ENCODE measurements around the gene RBKS.
"Not testable (repeated sequence)": the region's sequence is repeated elsewhere in the genome, so short reads cannot be mapped to it uniquely, and the experiment has no call there.

The RBKS gene

GRCh38 chr2:27906074-27906473 is 15.9 kb upstream of the RBKS start:
- DNase-seq (ENCODE audit: low read depth in 1 of 2, low spot score in 1 of 2) = no peak

DNA sequence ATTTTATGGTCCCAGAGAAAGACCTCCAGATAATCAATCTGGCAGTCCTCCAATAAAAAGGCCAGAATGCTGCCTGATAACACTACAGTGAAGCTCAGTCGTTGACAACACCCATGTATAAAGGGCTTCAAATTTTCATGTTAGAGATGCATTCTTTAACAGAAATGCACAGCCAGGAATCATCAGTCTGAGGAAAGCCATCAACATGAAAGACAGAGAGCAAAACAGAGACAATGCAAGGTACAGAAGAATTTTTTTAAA is 14.1 kb upstream of the RBKS start:
- no peak for DNase-seq (ENCODE audit: low read depth in 1 of 2, low spot score in 1 of 2)

- DNase-seq (ENCODE audit: low read depth in 1 of 2, low spot score in 1 of 2) = no peak
Measured at GRCh38 chr2:27903649-27904404, 13.6 kb upstream of the RBKS start.

DNA sequence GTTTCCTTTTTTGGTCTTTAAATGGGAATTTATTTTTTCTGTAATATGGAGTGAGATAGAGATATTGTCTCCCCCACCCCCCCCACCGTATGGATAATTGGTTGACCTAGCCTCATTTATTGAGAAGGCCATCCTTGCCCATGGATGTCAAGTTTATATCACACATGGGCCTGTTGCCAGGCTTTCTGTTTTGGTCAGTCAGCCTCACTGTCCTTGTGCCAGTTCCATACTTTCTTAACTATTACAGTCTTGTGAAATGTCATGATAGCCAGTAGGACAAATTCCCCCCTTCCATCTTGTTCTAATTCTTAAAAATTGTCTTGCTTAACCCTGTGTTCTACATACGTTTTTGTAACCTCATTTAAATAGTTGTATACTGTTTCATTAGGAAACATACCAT is 12.8 kb upstream of the RBKS start:
- DNase-seq (ENCODE audit: low read depth in 1 of 2, low spot score in 1 of 2) = no peak

- no peak for DNase-seq (ENCODE audit: low read depth in 1 of 2, low spot score in 1 of 2)
Measured at GRCh38 chr2:27902098-27902497, 11.9 kb upstream of the RBKS start.

DNA sequence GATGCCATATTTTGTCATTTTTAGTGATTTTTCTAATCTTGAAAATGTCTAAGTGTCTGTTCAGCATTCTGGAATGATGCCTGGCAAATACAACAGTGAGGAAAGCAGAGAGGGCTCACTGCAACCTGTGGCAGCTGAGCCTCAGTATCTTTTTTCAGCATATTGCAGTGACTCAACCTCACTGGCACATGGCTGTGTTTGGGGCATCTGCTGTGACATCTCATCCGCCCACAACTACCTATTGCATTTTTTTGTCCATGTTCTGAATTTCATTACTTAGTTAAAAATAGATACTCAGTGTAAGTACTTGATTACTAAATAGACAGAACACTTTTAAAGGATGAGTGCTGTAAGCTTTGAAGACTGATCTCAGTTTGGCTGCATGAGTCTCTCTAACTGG is 11.0 kb upstream of the RBKS start:
- DNase-seq (ENCODE audit: low read depth in 1 of 2, low spot score in 1 of 2) = peak in 1 of 2 donors; percentile 13

- no peak for DNase-seq (ENCODE audit: low read depth in 1 of 2, low spot score in 1 of 2)
Measured at GRCh38 chr2:27897717-27898116, 7.5 kb upstream of the RBKS start.

- no peak for DNase-seq (ENCODE audit: low read depth in 1 of 2, low spot score in 1 of 2)
Measured at GRCh38 chr2:27893006-27893405, 2.8 kb upstream of the RBKS start.

DNA sequence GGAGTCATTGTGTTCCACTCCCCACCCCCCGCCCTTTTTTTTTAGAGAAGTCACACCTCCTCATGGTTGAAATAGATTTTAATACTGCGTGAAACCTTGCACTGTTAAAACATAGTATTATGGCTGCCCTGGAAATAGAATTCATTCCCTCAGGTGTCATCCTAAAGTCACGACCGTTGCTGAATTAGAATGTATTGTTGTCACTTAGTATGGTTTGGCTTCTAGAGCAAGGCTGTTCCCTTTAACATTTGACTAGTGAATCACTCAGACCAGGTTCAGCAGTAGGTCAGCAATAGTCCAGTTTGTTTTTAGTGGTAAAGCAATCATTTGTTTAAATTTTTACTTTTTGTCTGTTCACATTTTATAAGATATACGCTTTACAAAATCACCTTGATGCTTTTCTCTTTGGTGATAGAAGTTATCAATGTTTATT is 1.5 kb upstream of the RBKS start:
- DNase-seq (ENCODE audit: low read depth in 1 of 2, low spot score in 1 of 2) = no peak

DNA sequence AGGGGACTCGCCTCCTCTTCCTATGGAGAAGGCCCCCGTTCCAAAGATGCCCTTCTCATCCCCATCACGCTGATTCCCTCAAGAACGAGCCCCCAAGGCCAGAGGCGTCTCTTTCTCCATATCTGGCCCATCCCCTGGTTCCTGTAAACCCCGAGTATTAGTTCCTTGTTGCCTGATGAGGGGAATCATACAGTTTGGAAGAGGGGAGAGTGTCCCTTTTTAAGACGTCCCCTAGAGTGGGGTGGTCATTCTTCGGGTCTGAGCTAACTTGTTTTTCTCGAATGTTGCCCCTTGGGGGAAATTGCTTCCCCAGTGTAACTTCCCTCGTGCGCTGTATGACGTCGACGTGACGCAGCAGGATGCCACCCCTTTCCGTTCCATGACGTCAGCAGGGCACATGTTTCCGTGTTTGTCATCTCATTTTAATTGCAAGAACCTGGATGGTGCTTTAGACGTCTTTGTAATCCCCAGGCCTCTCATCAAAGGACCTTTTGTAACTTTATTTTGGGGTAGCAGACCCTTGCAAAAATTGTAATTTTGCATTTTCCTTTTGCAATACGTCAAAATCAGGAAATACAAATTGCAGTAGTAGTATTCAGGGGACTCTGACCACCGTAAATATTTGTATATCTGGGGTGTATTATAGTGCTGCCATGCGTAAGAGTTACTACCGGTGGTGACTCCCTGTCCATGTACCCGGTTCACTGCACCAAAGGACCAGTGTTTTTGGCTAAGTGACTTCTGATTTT is 911 bp upstream of the RBKS start:
- peak; percentile 62 to 71 for DNase-seq (ENCODE audit: low read depth in 1 of 2, low spot score in 1 of 2)

DNA sequence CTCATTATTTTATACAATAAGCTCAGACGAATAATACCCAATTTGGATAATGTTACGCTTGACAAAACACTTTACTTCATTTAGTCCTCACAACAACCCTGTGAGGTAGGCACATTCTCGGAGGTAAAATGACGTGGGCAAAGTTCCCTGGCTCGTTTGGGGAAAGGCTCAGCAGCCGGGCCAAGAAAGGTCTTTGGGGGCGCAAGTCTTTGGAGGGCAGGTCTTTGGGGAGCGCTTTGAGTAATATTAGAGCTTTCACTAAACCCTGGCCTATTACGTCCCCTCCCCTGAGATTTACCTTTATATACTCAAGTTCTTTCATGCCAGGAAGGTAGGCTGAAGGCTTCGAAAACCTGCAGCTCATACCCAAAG is 427 bp downstream of the RBKS start:
- DNase-seq (ENCODE audit: low read depth in 1 of 2, low spot score in 1 of 2) = no peak

DNA sequence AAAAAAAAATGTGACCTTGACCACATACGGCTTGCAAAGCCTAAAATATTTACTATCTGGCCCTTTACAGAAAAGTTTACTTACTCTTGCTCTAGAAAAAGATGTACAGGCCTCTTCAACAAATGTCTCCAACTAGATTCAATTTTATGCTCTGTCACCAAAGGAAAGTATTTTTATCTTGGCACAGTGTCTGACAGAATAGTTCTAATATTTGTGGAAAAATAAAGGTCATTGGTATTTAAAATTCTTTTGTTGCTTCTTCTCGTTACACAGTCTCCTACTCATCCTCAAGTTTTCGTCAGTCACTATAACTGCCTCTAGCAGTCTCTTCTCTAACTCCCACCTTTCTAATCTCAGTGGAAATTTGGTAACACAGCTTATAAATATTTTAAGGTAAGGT is 1.4 kb downstream of the RBKS start:
- DNase-seq (ENCODE audit: low read depth in 1 of 2, low spot score in 1 of 2) = no peak

GRCh38 chr2:27887830-27888229 is 2.4 kb downstream of the RBKS start:
- DNase-seq (ENCODE audit: low read depth in 1 of 2, low spot score in 1 of 2) = no peak

- no peak for DNase-seq (ENCODE audit: low read depth in 1 of 2, low spot score in 1 of 2)
Measured at GRCh38 chr2:27887111-27887510, 3.1 kb downstream of the RBKS start.

GRCh38 chr2:27886322-27886721 is 3.9 kb downstream of the RBKS start:
- DNase-seq (ENCODE audit: low read depth in 1 of 2, low spot score in 1 of 2) = no peak

DNA sequence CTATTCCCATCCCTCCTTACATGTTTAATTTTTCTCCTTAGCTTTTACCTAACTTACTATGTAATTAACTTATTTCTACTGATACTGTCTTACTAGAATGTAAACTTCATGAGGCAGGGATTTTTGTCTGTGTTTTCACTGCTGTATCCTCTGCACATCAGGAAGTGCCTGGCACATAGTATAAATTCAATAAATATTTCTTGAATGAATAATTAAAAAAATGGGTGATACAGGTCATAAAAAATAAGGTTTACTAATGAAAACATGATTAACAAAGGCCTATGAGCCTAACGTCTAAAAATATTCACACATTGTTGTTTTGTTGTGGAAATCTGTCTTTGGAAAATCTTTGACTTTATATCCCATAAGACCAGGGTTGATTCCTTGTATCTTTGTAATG is 4.5 kb downstream of the RBKS start:
- DNase-seq (ENCODE audit: low read depth in 1 of 2, low spot score in 1 of 2) = no peak

DNA sequence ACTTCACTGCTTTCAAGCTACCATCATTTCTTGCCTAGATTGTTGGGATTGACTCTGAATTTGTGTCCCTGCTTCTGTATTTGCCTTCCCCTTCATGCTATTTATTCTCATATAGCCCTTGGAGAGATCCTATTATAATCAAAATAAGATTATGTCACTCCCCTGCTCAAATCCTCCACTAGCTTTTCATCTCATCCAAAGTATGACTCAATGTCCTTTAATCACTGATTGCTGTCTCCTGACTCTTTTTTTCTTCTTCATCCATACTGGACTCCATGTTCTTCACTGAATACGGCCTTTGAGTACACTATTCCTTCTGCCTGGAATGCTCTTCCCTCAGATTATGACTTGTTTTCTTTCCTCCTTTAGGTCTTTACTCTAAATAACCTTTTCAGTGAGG is 5.0 kb downstream of the RBKS start:
- DNase-seq (ENCODE audit: low read depth in 1 of 2, low spot score in 1 of 2) = no peak

DNA sequence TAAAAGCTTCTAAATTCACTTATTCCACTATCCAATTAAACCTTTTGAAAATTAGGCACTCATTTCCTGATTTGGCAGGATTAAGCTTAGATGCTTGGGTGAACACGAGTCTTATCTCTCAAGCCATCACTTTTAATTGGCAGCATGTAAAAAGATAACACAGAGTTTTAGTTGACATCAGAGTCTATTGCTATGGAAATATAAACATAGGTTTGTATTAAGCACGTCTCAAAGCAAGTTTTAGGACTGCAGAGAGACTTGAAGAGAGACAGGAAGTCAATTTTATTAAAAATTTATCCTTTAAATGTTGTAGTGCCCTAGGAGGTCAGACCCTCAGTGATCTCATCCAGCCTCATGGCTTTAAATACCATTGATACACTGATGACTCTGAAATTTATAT is 5.6 kb downstream of the RBKS start:
- no peak for DNase-seq (ENCODE audit: low read depth in 1 of 2, low spot score in 1 of 2)

GRCh38 chr2:27882584-27882922 is 7.6 kb downstream of the RBKS start:
- DNase-seq (ENCODE audit: low read depth in 1 of 2, low spot score in 1 of 2) = not testable (repeated sequence)

- DNase-seq (ENCODE audit: low read depth in 1 of 2, low spot score in 1 of 2) = not testable (repeated sequence)
Measured at GRCh38 chr2:27881815-27882583, 8.2 kb downstream of the RBKS start.

DNA sequence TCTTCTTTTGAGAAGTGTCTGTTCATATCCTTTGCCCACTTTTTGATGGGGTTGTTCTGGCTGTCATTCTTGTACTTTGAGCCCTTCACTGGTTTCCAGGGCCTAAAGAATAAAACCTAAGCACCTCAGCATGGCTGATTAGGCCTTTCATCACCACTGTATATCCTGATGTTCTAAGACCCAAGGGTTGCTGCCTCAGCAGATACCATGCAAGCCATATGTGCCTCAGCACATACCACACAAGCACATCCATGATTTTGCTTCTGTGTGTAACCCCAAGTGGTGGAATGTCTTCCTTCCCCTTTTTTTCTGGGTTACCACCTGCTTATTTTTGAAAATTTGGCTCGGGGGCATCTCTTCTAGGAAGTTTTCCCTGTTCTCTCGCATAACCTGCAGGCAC is 11.4 kb downstream of the RBKS start:
- no peak for DNase-seq (ENCODE audit: low read depth in 1 of 2, low spot score in 1 of 2)

- DNase-seq (ENCODE audit: low read depth in 1 of 2, low spot score in 1 of 2) = no peak
Measured at GRCh38 chr2:27875089-27875881, 14.9 kb downstream of the RBKS start.

All from stimulated activated CD4-positive, alpha-beta T cell treated with anti-CD3 and anti-CD28 coated beads, Interleukin-15, amount 100 ng/mL, for 1 hour (primary cell).